K562 (cell line): ENCODE measurements around the gene LLPH. TPM values are rescaled to one million over a fixed set of nuclear protein-coding genes. Genes with fewer than 3 reads are reported as not detected.

ENCODE experiments used
- CHD2 ChIP-seq: IDR thresholded peaks from 2 replicates; pipeline ENCODE4 v1.6.1; 2011; ENCODE audit warnings: low read depth, low read length
- RAD51 ChIP-seq: fragments of 450-650 bp; IDR thresholded peaks from 2 replicates; pipeline ENCODE4 v1.7.1; 2016; ENCODE audit warnings: low read depth, mild to moderate bottlenecking, borderline replicate concordance
- ZFPM2 ChIP-seq: fragments of 250-450 bp; sonication (Bioruptor Pico); IDR thresholded peaks from 2 replicates; pipeline ENCODE4 v1.5.1; 2022; ENCODE audit warnings: mild to moderate bottlenecking
- ZNF79 ChIP-seq: fragments of 250-450 bp; sonication (Bioruptor Pico); IDR thresholded peaks from 2 replicates; pipeline ENCODE4 v1.4.0; 2020; ENCODE audit warnings: low read depth, mild to moderate bottlenecking, moderate library complexity
- polyA plus RNA-seq, 8 experiments: library from polyadenylated mRNA; depleted of rRNA in 4 of 8; stranded (reverse) in 5 of 8; unstranded in 3 of 8; fragments of >200 nt; fragmentation: Nextera tagmentation in 2 of 8; fragmentation: Illumina TruSeq in 1 of 8; extraction: Ambion mirVana in 2 of 8; extraction: Trizol in 1 of 8; gene quantifications; 2 replicates each; pipeline versions ENCODE4 v1.2.1 to v1.2.3, GENCODE V29; 2011 to 2014; ENCODE audit warnings: inconsistent platforms in 1 of 8, missing spikeins in 1 of 8
- total RNA-seq, 7 experiments: library from RNA; depleted of rRNA in 6 of 7; stranded (reverse); fragments of >200 nt in 6 of 7; fragmentation: Illumina TruSeq in 2 of 7; extraction: Trizol in 2 of 7; gene quantifications; 2 replicates each; pipeline versions ENCODE4 v1.2.1 to v1.2.3, GENCODE V29; 2011 to 2021; ENCODE audit warnings: low replicate concordance in 1 of 7
- TF ChIP-seq, protein P1 (sequence below): fragments of 450-650 bp; IDR thresholded peaks from 2 replicates; pipeline ENCODE4 v1.6.1; 2016; ENCODE audit warnings: low read depth
- TF ChIP-seq, protein P2 (sequence below): fragments of 250-450 bp; sonication (Bioruptor Pico); IDR thresholded peaks from 2 replicates; pipeline ENCODE4 v1.9.0; 2021; ENCODE audit warnings: mild to moderate bottlenecking, inconsistent platforms

LLPH gene
- total and polyA plus RNA-seq, 9 of the 15 experiments (the other 6 are each of a cell fraction or from before 2014, with no cell fraction given): 19.1 to 87.3 (median 59.6) TPM

DNA sequence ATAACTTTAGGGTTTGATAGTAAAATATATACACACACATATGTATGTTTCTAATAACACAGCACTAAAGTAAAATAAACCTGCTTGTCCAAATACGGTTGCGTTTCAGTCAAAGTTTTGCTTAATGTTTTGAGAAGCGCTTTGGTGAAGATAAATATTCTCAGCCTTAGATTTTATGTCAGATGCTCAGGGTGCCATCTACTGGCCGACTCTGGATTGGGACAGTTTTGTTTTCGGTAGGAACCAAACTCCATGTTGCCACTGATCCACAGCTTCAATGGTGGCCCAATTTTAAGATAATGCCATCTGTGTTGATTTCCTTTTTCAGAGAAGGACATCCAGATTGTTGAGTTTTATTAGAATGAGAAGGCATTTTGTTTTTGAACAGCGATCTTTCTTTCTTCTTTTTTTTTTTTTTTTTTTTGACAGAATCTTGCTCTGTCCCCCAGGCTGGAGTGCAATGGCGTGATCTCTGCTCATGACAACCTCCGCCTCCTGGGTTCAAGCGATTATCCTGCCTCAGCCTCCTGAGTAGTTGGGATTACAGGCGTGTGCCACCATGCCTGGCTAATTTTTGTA lies 43.1 kb downstream of the LLPH start (continued):
- TF ChIP-seq, protein P1, sequence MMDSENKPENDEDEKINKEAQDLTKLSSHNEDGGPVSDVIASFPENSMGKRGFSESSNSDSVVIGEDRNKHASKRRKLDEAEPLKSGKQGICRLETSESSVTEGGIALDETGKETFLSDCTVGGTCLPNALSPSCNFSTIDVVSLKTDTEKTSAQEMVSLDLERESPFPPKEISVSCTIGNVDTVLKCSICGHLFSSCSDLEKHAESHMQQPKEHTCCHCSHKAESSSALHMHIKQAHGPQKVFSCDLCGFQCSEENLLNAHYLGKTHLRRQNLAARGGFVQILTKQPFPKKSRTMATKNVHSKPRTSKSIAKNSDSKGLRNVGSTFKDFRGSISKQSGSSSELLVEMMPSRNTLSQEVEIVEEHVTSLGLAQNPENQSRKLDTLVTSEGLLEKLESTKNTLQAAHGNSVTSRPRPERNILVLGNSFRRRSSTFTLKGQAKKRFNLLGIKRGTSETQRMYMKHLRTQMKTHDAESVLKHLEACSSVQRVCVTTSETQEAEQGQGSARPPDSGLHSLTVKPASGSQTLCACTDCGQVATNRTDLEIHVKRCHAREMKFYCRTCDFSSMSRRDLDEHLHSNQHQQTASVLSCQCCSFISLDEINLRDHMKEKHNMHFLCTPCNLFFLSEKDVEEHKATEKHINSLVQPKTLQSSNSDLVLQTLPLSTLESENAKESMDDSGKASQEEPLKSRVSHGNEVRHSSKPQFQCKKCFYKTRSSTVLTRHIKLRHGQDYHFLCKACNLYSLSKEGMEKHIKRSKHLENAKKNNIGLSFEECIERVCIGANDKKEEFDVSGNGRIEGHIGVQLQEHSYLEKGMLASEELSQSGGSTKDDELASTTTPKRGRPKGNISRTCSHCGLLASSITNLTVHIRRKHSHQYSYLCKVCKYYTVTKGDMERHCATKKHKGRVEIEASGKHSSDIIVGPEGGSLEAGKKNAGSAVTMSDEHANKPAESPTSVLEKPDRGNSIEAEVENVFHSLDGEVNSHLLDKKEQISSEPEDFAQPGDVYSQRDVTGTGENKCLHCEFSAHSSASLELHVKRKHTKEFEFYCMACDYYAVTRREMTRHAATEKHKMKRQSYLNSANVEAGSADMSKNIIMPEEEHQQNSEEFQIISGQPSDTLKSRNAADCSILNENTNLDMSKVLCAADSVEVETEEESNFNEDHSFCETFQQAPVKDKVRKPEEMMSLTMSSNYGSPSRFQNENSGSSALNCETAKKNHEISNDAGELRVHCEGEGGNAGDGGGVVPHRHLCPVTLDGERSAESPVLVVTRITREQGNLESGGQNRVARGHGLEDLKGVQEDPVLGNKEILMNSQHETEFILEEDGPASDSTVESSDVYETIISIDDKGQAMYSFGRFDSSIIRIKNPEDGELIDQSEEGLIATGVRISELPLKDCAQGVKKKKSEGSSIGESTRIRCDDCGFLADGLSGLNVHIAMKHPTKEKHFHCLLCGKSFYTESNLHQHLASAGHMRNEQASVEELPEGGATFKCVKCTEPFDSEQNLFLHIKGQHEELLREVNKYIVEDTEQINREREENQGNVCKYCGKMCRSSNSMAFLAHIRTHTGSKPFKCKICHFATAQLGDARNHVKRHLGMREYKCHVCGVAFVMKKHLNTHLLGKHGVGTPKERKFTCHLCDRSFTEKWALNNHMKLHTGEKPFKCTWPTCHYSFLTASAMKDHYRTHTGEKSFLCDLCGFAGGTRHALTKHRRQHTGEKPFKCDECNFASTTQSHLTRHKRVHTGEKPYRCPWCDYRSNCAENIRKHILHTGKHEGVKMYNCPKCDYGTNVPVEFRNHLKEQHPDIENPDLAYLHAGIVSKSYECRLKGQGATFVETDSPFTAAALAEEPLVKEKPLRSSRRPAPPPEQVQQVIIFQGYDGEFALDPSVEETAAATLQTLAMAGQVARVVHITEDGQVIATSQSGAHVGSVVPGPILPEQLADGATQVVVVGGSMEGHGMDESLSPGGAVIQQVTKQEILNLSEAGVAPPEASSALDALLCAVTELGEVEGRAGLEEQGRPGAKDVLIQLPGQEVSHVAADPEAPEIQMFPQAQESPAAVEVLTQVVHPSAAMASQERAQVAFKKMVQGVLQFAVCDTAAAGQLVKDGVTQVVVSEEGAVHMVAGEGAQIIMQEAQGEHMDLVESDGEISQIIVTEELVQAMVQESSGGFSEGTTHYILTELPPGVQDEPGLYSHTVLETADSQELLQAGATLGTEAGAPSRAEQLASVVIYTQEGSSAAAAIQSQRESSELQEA: no peak
- no peak for TF ChIP-seq ZNF79 (CRISPR knock-in tag)
- TF ChIP-seq, protein P2, sequence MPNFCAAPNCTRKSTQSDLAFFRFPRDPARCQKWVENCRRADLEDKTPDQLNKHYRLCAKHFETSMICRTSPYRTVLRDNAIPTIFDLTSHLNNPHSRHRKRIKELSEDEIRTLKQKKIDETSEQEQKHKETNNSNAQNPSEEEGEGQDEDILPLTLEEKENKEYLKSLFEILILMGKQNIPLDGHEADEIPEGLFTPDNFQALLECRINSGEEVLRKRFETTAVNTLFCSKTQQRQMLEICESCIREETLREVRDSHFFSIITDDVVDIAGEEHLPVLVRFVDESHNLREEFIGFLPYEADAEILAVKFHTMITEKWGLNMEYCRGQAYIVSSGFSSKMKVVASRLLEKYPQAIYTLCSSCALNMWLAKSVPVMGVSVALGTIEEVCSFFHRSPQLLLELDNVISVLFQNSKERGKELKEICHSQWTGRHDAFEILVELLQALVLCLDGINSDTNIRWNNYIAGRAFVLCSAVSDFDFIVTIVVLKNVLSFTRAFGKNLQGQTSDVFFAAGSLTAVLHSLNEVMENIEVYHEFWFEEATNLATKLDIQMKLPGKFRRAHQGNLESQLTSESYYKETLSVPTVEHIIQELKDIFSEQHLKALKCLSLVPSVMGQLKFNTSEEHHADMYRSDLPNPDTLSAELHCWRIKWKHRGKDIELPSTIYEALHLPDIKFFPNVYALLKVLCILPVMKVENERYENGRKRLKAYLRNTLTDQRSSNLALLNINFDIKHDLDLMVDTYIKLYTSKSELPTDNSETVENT (CRISPR knock-in tag): no peak
- no peak for TF ChIP-seq ZFPM2
- no peak for TF ChIP-seq RAD51
- TF ChIP-seq CHD2: no peak
